GM19468 (cell line): ENCODE measurements around the gene CUL2.
"Not testable (repeated sequence)": the region's sequence is repeated elsewhere in the genome, so short reads cannot be mapped to it uniquely, and the experiment has no call there.

Experiments used
- ATAC-seq: cut with Tn5 transposase; IDR thresholded peaks from one replicate; pipeline ENCODE4 v1.9.1; 2021; ENCODE audit warnings: mild to moderate bottlenecking, moderate library complexity, moderate number of reproducible peaks; ENCODE audit not compliant: unreplicated experiment; ENCODE audit errors: extremely low read depth

Gene CUL2

DNA sequence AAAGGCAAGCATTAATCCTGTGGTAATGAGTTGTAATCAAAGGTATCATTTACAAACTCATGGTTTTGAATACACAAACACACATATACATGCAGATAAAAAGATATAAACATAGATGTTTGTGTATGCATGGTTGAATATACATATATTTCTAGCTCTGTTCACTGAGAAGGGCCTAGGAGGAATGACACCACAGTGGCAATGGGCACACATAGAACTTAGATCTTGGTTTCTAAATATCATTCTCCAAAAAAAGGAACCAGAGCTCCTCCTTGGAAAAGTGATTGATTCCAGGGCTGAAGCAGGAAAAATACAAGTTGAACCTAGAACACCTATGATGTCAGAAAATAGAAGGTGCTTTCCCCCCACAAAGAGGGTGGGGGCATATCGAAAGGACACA, 6.9 kb downstream of the CUL2 start:
- no peak for ATAC-seq

DNA sequence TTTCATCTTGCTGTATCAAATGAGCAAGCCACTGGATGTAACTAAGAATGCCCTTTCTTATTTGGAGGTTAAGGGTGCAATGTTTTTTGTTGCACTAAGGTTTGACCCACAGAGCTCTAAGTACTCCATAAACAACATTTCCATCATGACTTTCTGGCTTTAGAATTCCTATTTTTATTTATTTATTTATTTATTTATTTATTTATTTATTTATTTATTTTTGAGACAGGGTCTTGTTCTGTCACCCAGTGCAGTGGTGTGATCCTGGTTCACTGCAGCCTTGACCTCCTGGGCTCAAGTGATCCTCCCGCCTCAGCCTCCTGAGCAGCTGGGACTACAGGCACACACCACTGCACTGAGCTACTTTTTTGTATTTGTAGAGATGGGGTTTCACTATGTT, 9.9 kb downstream of the CUL2 start:
- ATAC-seq: not testable (repeated sequence)

DNA sequence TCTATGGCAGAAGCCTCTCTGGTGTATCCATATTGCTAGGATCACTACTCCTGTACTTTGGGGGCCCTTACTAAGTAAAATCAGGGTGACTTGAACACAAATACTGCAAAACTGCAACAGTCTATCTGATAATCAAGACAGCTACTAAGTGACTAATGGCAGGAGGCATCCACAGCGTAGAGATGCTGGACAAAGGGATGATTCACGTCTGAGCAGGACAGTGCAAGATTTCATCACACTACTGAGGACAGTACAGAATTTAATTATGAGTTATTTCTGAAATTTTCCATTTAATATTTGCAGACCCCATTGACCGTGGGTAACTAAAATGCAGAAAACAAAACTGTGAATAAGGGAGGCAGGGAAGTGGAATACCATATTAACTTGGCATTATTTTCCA, 10.4 kb downstream of the CUL2 start:
- ATAC-seq: no peak

DNA sequence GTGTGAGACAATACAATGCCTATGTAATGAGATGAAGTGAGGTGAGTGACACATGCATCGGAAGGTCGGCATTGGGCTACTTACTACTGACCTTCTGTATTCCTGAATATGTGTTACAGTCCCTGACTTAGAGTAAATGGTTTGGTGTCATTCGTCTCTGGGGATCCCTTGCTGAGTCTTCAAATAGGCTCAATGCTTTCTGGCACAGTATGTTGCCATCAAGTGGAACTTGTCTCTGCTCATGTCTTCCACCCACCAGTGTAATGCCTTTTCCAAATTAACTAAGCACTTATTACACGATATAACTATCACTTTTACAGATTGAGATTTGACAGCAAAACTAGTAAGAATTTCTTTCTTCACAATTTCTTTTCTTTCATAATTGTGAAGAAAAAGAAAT, 10.9 kb downstream of the CUL2 start:
- ATAC-seq: no peak

DNA sequence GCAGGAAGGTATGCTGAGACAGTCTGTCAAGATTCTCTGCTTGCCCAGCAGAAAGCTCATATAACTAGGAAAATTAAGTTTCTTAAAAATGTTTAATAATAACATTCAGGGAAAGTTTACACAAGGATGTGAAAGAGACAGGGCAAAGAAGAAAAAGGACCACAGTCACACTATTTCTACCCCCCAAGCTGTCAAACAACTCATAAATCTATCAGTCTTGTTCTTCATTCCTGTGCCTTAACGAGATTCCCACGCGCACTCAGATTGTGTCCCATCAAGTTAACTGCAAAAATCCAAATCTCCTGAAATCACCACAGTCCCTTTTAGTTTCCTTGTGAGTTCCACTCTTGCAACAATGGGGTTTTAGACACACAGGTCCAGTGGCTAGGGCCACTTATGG, 14.9 kb downstream of the CUL2 start:
- no peak for ATAC-seq

DNA sequence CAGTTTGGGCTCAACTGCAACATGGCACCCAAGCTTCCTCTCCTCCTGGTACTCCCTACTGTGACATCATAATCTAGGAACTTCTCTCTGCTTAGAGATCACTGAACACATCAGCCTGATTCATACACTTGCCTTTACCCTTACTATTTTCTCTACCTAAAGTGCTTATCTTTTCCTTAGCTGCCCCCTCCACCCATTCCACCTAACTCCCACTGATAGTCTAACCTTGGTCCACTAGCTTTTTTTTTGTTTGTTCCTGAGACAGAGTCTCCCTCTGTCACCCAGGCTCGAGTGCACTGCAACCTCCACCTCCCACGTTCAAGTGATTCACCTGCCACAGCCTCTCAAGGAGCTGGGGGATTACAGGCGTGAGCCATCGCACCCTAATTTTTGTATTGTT, 15.9 kb downstream of the CUL2 start:
- no peak for ATAC-seq

DNA sequence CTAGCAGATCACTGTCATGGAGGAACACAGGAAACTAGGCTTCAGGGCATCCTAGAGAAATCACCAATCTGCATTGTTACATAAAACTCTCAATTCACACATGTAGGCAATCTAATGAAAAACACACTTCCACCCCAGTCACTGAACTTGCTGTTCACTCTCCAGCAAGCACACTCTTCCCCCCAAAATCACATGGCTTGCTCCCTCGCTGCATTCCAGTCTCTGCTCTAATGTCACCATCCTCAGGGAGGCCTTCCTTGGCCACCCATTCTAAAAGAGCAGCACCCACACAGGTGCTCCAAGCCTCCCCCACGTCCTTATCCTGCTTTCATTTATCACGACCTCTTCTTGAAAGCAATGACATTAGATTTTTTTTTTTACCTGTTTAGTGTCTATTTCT, 19.6 kb downstream of the CUL2 start:
- ATAC-seq: no peak

DNA sequence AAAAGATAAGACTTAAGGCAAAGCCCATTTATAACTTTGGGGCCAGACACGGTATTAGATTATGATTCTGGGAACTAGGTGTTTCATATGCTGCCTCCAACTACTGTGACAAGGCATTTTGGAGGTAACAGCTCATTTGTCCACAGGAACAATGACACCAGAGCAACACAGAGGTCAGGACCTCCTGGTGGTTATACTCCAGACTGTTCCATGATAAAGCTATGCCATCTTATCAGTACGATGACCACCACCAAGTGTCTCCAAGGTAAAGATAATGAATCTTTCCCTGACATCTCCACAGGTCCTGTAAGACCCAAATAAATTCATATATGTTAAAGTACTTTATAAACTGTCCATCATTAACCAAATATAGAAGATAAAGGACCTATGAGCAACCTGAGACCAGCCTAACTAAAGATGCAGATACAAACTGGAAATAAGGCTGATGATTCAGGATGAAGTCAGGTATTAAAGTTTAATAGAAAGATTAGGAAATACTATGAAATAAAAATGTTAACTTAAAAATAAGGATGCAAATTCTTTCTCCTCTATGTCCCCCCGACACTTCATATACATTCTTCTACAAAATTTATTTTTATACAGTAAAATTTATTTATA, 26.2 kb downstream of the CUL2 start:
- ATAC-seq: no peak

DNA sequence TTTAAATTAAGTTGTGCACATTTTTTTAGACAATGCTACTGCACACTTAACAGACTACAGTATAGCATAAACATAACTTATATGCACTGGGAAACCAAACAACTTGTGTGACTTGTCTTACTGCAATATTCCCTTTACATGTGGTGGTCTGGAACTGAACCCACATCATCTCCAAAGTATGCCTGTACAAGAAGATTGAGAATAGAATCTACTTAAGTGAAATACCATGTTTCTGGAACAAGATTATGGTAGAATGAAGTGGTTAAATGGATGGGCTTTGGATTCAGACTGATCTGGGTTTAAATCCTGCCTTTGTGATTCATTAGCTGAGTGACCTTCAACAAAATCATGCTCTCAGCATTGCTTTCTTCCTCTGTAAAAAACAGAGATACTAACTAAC, 30.7 kb downstream of the CUL2 start:
- ATAC-seq: no peak

DNA sequence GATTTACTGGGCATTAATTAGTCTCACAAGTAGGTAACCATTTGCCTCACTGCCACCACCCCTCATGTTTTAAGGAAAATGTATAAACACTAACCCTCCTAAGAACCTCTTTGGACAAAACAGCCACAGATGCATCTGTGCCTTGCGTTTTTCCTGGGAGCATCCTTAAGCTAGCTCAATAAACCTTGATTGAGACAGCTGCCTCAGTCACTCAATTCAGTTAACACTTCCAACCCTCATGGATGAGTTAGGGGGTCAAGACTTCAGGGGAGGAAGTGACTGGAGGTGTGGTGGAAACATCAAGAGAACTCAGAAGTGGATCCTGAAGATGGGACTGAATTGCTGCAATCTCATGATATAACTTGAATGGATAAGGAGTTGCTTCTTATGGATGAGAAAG, 31.5 kb downstream of the CUL2 start:
- no peak for ATAC-seq

DNA sequence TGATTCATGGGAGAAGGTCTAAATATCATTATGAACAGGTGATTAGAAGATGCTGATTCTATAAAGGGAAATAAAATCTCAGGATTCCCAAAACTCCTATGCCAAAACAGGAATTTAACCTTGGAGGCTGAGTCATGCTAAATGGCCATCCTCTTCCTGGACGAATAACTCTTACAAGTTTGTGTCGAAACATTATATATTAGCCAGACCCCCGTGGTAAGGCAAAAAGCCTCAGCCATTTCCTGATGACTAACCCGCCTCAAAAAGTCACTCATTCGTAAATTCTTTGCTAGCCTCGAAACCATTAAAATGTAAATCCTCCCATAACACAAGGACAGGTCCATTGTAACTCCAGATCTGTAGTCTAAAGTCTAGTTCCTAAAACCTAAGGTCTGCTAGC, 32.0 kb downstream of the CUL2 start:
- peak; percentile 38 for ATAC-seq

DNA sequence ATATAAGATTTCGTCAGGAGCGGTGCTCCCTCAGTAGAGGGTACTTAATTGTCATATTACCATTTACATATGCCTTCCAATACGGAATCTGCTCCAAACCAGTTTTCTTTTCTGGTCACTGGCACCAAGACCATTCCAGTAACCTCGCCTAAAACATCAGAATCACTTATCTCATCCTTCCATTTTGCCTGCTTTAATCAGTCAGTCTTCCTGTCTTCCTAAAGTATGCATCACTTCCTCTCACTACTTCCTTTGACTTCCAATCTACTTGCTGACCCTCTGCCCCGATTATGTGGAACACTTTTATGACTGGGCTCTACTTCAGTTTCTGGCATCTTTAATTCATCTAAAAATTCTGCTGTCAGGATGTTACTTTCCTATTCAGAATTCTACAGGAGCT, 33.5 kb downstream of the CUL2 start:
- ATAC-seq: no peak

DNA sequence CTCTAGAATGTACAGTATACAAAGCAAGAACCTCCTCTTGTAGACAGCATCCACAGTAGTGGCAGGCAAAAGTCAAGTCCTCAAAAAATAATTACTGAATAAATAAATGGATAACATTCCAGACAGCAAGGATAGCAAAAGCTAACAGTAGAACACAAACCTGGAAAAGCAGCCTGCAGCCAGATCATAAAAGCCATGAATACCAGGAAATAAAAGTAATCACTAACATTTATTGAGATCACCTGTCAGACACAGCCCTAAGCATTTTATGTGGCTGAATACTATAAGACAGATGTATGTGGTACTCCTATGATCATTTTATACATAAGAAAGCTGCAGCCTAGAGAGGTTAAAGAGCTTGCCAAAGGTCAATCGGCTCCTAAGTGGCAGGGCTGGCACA, 34.0 kb downstream of the CUL2 start:
- no peak for ATAC-seq

DNA sequence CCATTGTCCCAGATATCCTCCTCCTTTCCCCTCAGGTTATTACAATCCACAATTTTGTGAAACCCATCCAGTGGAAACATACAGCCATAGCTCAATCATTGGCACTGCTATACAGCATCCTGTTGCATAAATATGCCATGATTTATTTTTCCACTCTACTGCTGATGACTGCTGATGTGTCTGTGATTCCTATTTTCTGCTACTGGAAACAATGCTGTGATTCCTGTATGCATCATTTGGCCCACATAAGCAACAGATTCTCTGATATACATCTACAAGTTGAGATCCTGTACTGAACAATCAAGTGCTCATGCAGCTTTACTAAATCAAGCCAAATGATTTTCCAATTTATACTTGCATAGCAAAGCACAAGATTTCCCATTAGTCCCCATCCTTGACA, 39.6 kb downstream of the CUL2 start:
- ATAC-seq: no peak

DNA sequence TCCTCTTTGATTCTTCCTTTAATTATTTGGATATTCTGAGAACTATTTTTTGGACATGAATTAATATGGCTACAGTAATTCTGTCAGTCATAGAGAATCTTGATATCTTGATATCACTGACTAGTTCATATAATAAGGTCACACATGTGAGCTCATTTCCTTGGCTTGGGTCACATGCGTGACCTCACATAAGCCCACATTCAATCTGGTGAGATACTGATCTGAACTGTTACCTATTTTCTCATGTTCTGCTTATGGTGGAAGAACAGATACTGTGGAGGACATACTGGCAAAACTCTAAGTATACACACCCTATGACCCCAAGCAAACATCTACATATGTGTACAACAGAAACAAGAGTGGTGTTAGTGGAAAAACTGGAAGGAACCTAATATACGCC, 44.1 kb downstream of the CUL2 start:
- ATAC-seq: no peak

DNA sequence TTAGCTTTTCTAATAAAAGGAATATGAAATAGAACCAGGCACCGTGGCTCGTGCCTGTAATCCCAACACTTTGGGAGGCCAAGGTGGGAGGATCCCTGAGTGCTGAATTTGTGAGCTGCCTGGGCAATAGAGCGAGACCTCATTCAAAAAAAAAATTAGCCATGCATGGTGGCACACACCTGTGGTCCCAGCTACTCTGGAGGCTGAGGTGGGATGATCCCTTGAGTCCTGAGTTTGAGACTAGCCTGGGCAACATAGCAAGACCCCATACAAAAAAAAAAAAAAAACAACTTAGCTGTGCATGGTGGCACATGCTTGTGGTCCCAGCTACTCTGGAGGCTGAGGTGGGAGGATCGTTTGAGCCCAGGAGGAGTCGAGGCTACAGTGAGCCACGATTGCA, 44.9 kb downstream of the CUL2 start:
- ATAC-seq: not testable (repeated sequence)

DNA sequence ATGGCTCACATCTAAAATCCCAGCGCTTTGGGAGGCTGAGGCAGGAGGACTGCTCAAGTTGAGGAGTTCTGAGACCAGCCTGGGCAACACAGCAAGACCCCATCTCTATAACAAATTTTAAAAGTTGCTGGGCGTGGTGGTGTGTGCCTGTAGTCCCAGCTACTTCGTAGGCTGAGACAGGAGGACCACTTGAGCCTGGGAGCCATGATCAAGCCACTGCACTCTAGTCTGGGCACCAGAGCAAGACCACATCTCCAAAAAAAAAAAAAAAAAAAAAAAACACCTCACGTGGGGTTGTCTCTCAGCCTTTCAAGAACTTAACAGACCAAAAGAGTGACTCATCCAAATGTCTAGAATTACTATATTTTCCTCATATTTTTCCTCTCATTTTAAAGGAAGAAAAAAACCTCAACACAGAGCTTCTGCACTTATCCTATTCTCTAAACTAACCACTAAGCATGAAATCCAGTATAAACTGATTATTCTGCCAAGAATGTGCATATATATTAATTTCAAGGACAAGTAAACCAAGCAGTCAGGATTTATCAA, 46.3 kb downstream of the CUL2 start:
- no peak for ATAC-seq

DNA sequence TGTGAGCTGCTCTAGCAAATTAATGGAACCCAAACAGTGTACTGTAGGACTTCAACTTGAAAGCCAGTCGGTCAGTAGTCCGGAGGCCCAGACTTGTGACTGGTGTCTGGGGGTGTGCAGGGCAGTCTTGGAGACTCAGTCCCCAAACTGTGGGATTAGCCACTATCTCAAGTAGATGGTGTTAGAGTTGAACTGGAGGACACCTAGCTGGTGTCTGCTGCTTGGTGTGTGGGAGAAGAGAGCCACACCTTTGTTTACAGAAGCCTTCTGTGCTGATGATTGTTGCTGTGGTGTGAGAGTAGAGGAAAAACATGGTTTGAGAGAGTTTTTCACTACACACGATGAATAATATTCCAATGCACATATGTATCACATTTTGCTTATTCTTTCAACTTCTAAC, 47.4 kb downstream of the CUL2 start:
- no peak for ATAC-seq

DNA sequence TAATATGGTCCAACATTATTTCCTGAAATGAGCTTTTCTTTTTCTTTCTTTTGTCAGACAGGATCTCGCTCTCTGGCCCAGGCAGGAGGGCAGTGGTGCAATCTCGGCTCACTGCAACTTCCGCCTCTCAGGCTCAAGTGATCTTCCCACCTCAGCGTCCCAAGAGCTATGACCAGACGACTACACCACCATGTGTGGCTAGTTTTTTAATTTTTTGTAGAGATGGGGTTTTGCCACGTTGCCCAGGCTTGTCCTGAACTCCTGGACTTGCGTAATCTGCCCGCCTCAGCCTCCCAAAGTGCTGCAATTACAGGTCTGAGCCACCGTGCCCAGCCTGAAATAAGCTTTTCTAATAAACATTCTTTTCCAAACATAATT, 48.6 kb downstream of the CUL2 start:
- no peak for ATAC-seq

DNA sequence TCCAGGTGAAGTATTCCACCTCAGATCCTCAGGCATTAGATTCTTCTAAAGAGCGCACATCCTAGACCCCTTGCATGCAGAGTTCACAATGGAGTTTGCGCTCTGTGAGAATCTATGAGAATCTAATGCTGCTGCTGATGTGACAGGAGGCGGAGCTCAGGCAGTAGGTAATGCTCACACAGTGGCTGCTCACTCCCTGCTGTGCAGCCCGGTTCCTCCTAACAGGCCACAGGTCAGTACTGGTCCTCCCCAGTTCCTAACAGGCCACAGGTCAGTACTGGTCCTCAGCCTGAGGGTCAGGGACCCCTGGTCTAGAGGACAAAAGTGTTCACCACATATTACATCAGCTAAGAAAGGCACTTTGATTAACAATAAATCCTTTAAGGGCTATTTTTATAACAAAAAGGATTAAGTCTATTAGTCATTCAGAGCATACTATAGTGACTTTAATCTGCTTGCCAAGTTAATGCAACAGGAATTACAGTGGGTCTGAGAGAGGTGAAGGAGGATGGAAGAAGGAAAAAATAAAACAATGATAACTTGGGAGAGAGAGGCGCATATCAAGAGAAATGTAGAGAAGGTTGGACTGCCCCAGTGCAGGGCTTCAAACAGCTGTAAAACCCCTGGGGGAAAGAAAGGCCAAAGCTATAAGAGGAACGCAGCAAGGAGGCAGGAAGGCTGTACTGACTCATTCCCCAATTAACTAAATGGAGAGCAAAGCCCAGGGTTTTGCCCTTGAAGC, 49.2 kb downstream of the CUL2 start:
- no peak for ATAC-seq

DNA sequence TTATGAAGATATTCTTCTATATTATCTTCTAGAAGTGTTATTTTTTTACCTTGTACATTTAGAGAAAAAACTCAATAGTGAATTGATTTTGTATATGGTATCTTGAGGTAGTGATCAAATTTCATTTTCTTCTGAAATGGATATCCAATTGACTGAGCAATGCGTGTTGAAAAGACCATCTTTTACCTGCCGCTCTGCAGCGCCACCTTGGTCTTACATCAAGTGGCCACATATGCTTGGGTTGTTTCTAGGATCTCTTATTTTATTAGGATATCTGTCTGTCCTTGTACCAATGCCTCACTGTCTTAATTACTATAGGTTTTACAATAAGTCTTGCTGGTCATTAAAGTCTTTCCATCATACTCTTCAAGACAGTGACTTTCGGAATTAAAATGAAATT, 53.0 kb downstream of the CUL2 start:
- ATAC-seq: no peak

DNA sequence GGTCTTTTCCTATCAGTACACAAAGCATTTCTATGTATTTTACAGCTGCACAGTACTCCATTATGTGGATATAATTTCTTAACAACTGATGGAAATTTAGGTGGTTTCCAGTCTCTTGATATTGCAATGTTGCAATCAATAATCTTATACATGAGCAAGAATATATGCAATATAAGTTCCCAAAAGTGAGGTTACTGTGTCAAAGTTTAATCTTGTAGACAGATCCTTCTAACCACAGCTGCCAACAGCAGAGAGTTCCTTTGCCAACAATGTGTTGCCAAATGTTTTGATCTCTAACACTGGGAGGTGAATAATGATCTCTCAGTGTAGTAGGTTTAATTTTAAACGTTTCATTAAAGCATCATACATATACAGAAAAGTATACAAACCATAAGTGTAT, 54.5 kb downstream of the CUL2 start:
- ATAC-seq: no peak
